Mononuclear cell (primary cell): ENCODE results near the gene NLGN4Y. TPM values are rescaled to one million over a fixed set of nuclear protein-coding genes. Genes with fewer than 3 reads are reported as not detected.
"Not testable (repeated sequence)": the region's sequence is repeated elsewhere in the genome, so short reads cannot be mapped to it uniquely, and the experiment has no call there.

Experiments used
- H3K27me3 ChIP-seq: 2 replicates; pipeline ENCODE4 v1.6.0; 2011; ENCODE audit warnings: low read length, control low read depth; ENCODE audit not compliant: insufficient read depth
- H3K4me1 ChIP-seq: 2 replicates; pipeline ENCODE4 v1.5.1; 2011; ENCODE audit warnings: mild to moderate bottlenecking, low read length, control low read depth; ENCODE audit not compliant: insufficient read depth
- H3K4me3 ChIP-seq: 2 replicates; pipeline ENCODE4 v1.5.1; 2011; ENCODE audit warnings: mild to moderate bottlenecking, low read length, moderate library complexity
- H3K9me3 ChIP-seq: 2 replicates; pipeline ENCODE4 v1.5.1; 2011; ENCODE audit warnings: low read depth, mild to moderate bottlenecking, control low read depth, low read length
- total RNA-seq: library from RNA; depleted of rRNA; stranded (reverse); fragments of >200 nt; gene quantifications from one replicate; pipeline ENCODE4 v1.2.3, GENCODE V29; 2012

Gene NLGN4Y
- total RNA-seq, 1 donor, result not detected

DNA sequence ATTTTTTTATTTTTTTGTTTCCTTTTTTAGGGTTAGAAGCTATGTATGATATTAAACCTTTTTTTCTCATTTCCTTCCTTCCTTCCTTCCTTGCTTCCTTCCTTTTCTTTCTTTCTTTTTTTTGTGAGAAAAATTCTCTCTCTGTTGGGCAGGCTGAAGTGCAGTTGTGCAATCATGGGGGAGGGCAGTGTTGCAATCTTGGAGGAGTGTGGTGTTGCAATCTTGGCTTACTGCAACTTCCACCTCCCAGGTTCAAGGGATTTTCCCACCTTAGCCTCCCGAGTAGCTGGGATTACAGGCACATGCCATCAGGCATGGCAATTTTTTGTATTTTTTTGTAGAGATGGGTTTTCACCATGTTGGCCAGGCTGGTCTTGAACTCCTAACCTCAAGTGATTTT is 326.4 kb downstream of the NLGN4Y start:
- no peaks in the 10 kb centered on the region for H3K4me1 ChIP-seq
- H3K27me3 ChIP-seq, result no peaks in the 10 kb centered on the region
- no peaks in the 10 kb centered on the region for H3K9me3 ChIP-seq
- H3K4me3 ChIP-seq, result no peak overlapping the region

DNA sequence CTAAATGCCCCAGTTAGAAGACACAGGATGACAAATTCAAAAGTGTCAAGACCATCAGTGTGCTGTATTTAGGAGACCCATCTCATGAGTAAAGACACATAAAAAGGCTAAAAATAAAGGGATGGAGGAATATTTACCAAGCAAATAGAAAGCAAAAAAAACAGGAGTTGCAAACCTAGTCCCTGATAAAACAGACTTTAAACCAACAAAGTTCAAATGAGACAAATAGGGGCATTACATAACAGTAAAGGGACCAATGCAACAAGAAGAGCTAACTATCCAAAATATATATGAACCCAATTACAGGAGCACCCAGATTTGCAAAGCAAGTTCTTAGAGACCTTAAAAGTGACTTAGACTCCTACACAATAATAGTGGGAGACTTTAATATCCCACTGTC is 336.1 kb downstream of the NLGN4Y start:
- Histone ChIP-seq H3K9me3 (no peaks in the 10 kb centered on the region), H3K4me3 (no peak overlapping the region), H3K4me1 (no peaks in the 10 kb centered on the region), H3K27me3 (no peaks in the 10 kb centered on the region)

DNA sequence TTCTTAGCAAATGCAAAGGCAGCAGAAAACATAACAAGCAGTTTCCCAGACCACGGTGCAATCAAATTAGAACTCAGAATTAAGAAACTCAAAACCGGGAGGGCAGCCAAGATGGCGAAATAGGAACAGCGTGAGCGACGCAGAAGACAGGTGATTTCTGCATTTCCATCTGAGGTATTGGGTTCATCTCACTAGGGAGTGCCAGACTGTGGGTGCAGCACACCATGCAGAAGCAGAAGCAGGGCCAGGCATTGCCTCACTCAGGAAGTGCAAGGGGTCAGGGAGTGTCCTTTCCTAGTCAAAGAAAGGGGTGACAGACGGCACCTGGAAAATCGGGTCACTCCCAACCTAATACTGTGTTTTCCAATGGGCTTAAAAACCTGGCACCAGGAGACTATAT is 336.7 kb downstream of the NLGN4Y start:
- not testable (repeated sequence) for H3K9me3 ChIP-seq, H3K4me3 ChIP-seq, H3K4me1 ChIP-seq, H3K27me3 ChIP-seq

DNA sequence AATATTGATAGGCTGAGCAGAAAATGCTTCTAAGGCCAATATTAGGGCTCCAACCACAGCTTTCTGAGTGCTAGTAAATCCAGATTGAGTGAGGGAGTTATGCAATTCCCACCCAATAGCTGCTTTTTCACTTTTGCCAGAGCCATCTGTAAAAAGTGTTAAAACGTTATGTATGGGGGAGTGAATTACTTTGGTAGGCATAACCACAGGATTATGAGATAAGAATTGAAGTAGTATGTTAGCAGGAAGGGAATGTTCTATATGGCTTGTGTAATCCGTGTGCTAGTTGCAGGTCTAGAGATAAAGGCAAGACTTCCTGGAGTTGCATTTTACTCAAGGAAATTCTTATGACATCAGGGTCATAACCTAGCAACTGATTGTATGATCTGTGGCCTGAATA is 347.6 kb downstream of the NLGN4Y start:
- H3K4me1 ChIP-seq, result no peaks in the 10 kb centered on the region
- H3K27me3 ChIP-seq, result no peaks in the 10 kb centered on the region
- H3K4me3 ChIP-seq, result no peak overlapping the region
- H3K9me3 ChIP-seq, result no peaks in the 10 kb centered on the region
